Keratinocyte (primary cell): ENCODE results near the gene JAM2.

Source experiments
- EZH2 ChIP-seq: IDR thresholded peaks from one replicate; pipeline ENCODE4 v1.6.1; 2012; ENCODE audit warnings: inconsistent platforms, mild to moderate bottlenecking, low read length, moderate library complexity
- TF ChIP-seq, protein P1 (sequence below), 3 experiments: IDR thresholded peaks in 1 of 3; conservative IDR thresholded peaks in 1 of 3; optimal IDR thresholded peaks in 1 of 3; 2 replicates in 2 of 3; 3 replicates in 1 of 3; pipeline versions ENCODE3 to v1.5.1; 2011; ENCODE audit warnings: low read length in 3 of 3, mild to moderate bottlenecking in 3 of 3, moderate library complexity in 2 of 3, control low read depth in 1 of 3, inconsistent platforms in 1 of 3; ENCODE audit not compliant: insufficient read depth in 2 of 3; ENCODE audit errors: extremely low read depth in 1 of 3

- TF ChIP-seq, protein P1, sequence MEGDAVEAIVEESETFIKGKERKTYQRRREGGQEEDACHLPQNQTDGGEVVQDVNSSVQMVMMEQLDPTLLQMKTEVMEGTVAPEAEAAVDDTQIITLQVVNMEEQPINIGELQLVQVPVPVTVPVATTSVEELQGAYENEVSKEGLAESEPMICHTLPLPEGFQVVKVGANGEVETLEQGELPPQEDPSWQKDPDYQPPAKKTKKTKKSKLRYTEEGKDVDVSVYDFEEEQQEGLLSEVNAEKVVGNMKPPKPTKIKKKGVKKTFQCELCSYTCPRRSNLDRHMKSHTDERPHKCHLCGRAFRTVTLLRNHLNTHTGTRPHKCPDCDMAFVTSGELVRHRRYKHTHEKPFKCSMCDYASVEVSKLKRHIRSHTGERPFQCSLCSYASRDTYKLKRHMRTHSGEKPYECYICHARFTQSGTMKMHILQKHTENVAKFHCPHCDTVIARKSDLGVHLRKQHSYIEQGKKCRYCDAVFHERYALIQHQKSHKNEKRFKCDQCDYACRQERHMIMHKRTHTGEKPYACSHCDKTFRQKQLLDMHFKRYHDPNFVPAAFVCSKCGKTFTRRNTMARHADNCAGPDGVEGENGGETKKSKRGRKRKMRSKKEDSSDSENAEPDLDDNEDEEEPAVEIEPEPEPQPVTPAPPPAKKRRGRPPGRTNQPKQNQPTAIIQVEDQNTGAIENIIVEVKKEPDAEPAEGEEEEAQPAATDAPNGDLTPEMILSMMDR (optimal IDR thresholded peaks at IDR 0.05 in 1 of 3, IDR thresholded peaks at IDR 0.05 in 1 of 3, conservative IDR thresholded peaks at IDR 0.05 in 1 of 3; ENCODE audit: extremely low read depth in 1 of 3, insufficient read depth in 2 of 3, low read length in 3 of 3), result peak in 2 of 3 experiments; percentile 61 to 73
- TF ChIP-seq EZH2, result no peak
Observed at GRCh38 chr21:25708467-25709065, 69.5 kb downstream of the JAM2 start.
